Caco-2 (cell line): ENCODE results near the gene PNPT1. TPM values are rescaled to one million over a fixed set of nuclear protein-coding genes. Genes with fewer than 3 reads are reported as not detected.

Experiments
- BruUV-seq: library from RNA; stranded (reverse); fragments of 400-500 nt; replicated peaks from 2 replicates; lab custom pipeline; 2021; lab: Mats Ljungman, UMichigan
- CTCF ChIA-PET: fragments of 300-600 bp; sonication (Branson Sonifier 250); formaldehyde crosslinking; loops from one replicate; lab custom pipeline; 2022; ENCODE audit warnings: antibody characterized with exemption; lab: Charles Lee
- POLR2A ChIA-PET: fragments of 300-600 bp; sonication (Branson Sonifier 250); formaldehyde crosslinking; loops from one replicate; lab custom pipeline; 2022; ENCODE audit warnings: antibody characterized with exemption; lab: Charles Lee
- DNase-seq, 2 experiments: peaks; one replicate each; pipeline versions ENCODE4 v3.0.0 to v3.0.0-alpha.2; 2020 to 2022
- H3K27me3 ChIP-seq: replicated peaks from 2 replicates; pipeline ENCODE4 v1.6.0; 2011; ENCODE audit warnings: low read length; ENCODE audit not compliant: control insufficient read depth, insufficient read depth
- H3K36me3 ChIP-seq: 2 replicates; pipeline ENCODE4 v1.5.1; 2011; ENCODE audit warnings: low read length; ENCODE audit not compliant: control insufficient read depth, insufficient read depth
- H3K4me1 ChIP-seq: fragments of 250-450 bp; sonication (Bioruptor Pico); 2 replicates; pipeline ENCODE4 v1.5.1; 2020; ENCODE audit warnings: mild to moderate bottlenecking
- H3K4me3 ChIP-seq: 2 replicates; pipeline ENCODE4 v1.5.1; 2011; ENCODE audit warnings: low read depth, mild to moderate bottlenecking, control low read depth, low read length
- H3K9me3 ChIP-seq: fragments of 250-450 bp; sonication (Bioruptor Pico); 2 replicates; pipeline ENCODE4 v1.5.1; 2020; ENCODE audit warnings: mild to moderate bottlenecking, moderate library complexity
- H3K27ac Mint-ChIP-seq: one replicate; pipeline ENCODE4 v1.8.0; 2022; ENCODE audit warnings: mixed read lengths; ENCODE audit not compliant: unreplicated experiment
- H3K27me3 Mint-ChIP-seq: one replicate; pipeline ENCODE4 v1.8.0; 2022; ENCODE audit warnings: mixed read lengths; ENCODE audit not compliant: insufficient read depth, unreplicated experiment
- H3K36me3 Mint-ChIP-seq: one replicate; pipeline ENCODE4 v1.8.0; 2022; ENCODE audit warnings: mild to moderate bottlenecking, mixed read lengths; ENCODE audit not compliant: insufficient read depth, unreplicated experiment
- H3K4me1 Mint-ChIP-seq: one replicate; pipeline ENCODE4 v1.8.0; 2022; ENCODE audit warnings: low read depth, mixed read lengths; ENCODE audit not compliant: unreplicated experiment
- H3K4me3 Mint-ChIP-seq: one replicate; pipeline ENCODE4 v1.8.0; 2022; ENCODE audit warnings: mild to moderate bottlenecking, moderate library complexity, mixed read lengths; ENCODE audit not compliant: unreplicated experiment
- H3K9me3 Mint-ChIP-seq: one replicate; pipeline ENCODE4 v1.8.0; 2022; ENCODE audit warnings: mixed read lengths; ENCODE audit not compliant: unreplicated experiment
- intact Hi-C: fragments of 100-400 bp; cut with micrococcal nuclease; formaldehyde crosslinking; loops from one replicate; pipeline ENCODE4 v1.10.0; 2022; ENCODE audit not compliant: unreplicated experiment
- total RNA-seq: library from RNA; stranded (reverse); gene quantifications from 2 replicates; pipeline ENCODE4 v1.2.3, GENCODE V29; 2022
- TF ChIP-seq, protein P1 (sequence below), 2 experiments: fragments of 200-600 bp in 1 of 2; IDR thresholded peaks; 1 replicate in 1 of 2; 2 replicates in 1 of 2; pipeline versions ENCODE4 v1.5.1 to v1.8.0; 2011 to 2022; ENCODE audit warnings: antibody characterized with exemption in 1 of 2, control low read depth in 1 of 2, inconsistent platforms in 1 of 2, low read depth in 1 of 2, low read length in 1 of 2, mild to moderate bottlenecking in 1 of 2, moderate library complexity in 1 of 2; ENCODE audit not compliant: insufficient read depth in 1 of 2, severe bottlenecking in 1 of 2, unreplicated experiment in 1 of 2

The PNPT1 gene
- total RNA-seq, 1 experiment from 2014 or later, result 85.2 TPM

DNA sequence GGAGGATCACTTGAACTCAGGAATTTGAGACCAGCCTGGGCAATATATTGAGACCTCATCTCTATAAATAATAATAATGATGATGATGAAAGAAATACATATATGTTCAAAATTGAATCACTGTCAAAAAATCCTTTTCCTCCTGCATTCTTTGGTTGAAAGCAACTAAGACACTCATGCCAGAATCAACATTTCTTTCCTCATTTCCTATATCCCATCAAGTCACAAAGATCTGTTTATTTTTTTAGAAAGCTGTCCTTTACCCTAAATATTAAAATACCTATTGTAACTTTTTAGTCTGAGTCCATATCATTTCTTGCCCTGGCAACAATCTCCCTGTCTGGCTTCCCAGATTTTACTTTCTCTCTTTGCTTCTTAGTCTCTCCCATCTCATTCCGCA lies 44.4 kb downstream of the PNPT1 start:
- no peak overlapping the region for H3K4me3 Mint-ChIP-seq
- BruUV-seq, result no TSS peak
- ChIA-PET CTCF (no interaction called here), POLR2A (no interaction called here)
- no peaks in the 10 kb centered on the region for H3K36me3 ChIP-seq
- no peaks in the 10 kb centered on the region for H3K9me3 ChIP-seq
- no peak for DNase-seq
- H3K9me3 Mint-ChIP-seq, result no peaks in the 10 kb centered on the region
- no peaks in the 10 kb centered on the region for H3K27me3 Mint-ChIP-seq
- no peaks in the 10 kb centered on the region for H3K27me3 ChIP-seq
- peaks cover 69% of the 10 kb centered on the region for H3K36me3 Mint-ChIP-seq
- no peak overlapping the region for H3K4me3 ChIP-seq
- intact Hi-C loops, result no loop called here
- peaks cover 5% of the 10 kb centered on the region for H3K4me1 Mint-ChIP-seq
- TF ChIP-seq, protein P1, sequence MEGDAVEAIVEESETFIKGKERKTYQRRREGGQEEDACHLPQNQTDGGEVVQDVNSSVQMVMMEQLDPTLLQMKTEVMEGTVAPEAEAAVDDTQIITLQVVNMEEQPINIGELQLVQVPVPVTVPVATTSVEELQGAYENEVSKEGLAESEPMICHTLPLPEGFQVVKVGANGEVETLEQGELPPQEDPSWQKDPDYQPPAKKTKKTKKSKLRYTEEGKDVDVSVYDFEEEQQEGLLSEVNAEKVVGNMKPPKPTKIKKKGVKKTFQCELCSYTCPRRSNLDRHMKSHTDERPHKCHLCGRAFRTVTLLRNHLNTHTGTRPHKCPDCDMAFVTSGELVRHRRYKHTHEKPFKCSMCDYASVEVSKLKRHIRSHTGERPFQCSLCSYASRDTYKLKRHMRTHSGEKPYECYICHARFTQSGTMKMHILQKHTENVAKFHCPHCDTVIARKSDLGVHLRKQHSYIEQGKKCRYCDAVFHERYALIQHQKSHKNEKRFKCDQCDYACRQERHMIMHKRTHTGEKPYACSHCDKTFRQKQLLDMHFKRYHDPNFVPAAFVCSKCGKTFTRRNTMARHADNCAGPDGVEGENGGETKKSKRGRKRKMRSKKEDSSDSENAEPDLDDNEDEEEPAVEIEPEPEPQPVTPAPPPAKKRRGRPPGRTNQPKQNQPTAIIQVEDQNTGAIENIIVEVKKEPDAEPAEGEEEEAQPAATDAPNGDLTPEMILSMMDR (IDR thresholded peaks at IDR 0.05; ENCODE audit: insufficient read depth in 1 of 2, low read depth in 1 of 2, low read length in 1 of 2, severe bottlenecking in 1 of 2, unreplicated experiment in 1 of 2), result no peak
- H3K27ac Mint-ChIP-seq, result no peak overlapping the region
- H3K4me1 ChIP-seq, result no peaks in the 10 kb centered on the region

DNA sequence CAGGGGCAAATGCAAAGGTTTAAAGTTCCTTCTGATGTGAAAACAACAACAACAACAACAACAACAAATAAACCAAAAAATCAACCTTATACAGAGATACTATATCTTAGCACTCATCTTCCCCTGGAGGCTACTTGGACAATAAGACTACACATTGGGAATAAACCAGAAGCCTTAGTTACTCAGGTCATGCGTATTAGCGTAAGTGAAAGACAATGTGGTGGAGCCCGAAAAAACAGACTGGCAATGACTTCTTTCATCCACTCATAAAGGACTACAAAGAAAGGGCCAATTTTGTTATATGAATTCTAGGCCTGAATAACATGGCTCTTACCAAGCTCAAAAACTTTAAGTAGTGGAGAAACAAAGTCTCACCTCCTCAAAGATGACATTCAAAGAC lies 56.8 kb downstream of the PNPT1 start:
- H3K4me3 ChIP-seq, result no peak overlapping the region
- ChIA-PET POLR2A (no interaction called here), CTCF (no interaction called here)
- H3K9me3 ChIP-seq, result no peaks in the 10 kb centered on the region
- no peak for DNase-seq
- no peaks in the 10 kb centered on the region for H3K27me3 ChIP-seq
- no peaks in the 10 kb centered on the region for H3K9me3 Mint-ChIP-seq
- TF ChIP-seq, protein P1 (IDR thresholded peaks at IDR 0.05; ENCODE audit: insufficient read depth in 1 of 2, low read depth in 1 of 2, low read length in 1 of 2, severe bottlenecking in 1 of 2, unreplicated experiment in 1 of 2), result no peak
- no peaks in the 10 kb centered on the region for H3K4me1 ChIP-seq
- H3K27me3 Mint-ChIP-seq, result no peaks in the 10 kb centered on the region
- no peaks in the 10 kb centered on the region for H3K4me1 Mint-ChIP-seq
- no peak overlapping the region for H3K4me3 Mint-ChIP-seq
- H3K27ac Mint-ChIP-seq, result no peak overlapping the region
- intact Hi-C loops, result no loop called here
- H3K36me3 Mint-ChIP-seq, result peaks cover 68% of the 10 kb centered on the region
- BruUV-seq, result no TSS peak
- 0 out of 2 replicates have a peak, but pooled peaks cover 1% of the 10 kb centered on the region for H3K36me3 ChIP-seq

DNA sequence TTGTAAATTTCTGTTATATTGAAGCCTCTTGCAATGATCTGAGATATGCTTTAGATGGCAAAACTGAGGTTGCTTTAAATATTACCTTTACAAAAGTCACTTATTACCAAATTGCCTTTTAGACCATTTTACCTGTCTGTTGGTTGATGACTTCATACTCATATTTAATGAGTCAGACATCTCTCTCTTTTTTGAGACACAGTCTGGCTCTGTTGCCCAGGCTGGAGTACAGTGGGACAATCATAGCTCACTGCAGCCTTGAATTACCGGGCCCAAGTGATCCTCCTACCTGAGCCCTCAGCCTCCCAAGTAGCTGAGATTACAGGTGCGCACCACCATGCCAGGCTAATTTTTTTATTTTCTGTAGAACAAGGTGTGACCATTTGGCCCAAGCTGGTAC lies 64.7 kb downstream of the PNPT1 start:
- Histone ChIP-seq H3K9me3 (no peaks in the 10 kb centered on the region), H3K36me3 (no peaks in the 10 kb centered on the region), H3K4me3 (no peak overlapping the region), H3K27me3 (no peaks in the 10 kb centered on the region), H3K4me1 (peaks cover 13% of the 10 kb centered on the region)
- H3K4me1 Mint-ChIP-seq, result peaks cover 7% of the 10 kb centered on the region
- ChIA-PET CTCF (no interaction called here), POLR2A (no interaction called here)
- intact Hi-C loops, result no loop called here
- H3K36me3 Mint-ChIP-seq, result peaks cover 55% of the 10 kb centered on the region
- no peaks in the 10 kb centered on the region for H3K27me3 Mint-ChIP-seq
- no peak overlapping the region for H3K4me3 Mint-ChIP-seq
- no peak for DNase-seq
- no peak overlapping the region for H3K27ac Mint-ChIP-seq
- H3K9me3 Mint-ChIP-seq, result no peaks in the 10 kb centered on the region
- no TSS peak for BruUV-seq
- TF ChIP-seq, protein P1 (IDR thresholded peaks at IDR 0.05; ENCODE audit: insufficient read depth in 1 of 2, low read depth in 1 of 2, low read length in 1 of 2, severe bottlenecking in 1 of 2, unreplicated experiment in 1 of 2), result no peak
